ENCODE measurements around the gene SUMF1.
"Not testable (repeated sequence)": the region's sequence is repeated elsewhere in the genome, so short reads cannot be mapped to it uniquely, and the experiment has no call there.

DNA sequence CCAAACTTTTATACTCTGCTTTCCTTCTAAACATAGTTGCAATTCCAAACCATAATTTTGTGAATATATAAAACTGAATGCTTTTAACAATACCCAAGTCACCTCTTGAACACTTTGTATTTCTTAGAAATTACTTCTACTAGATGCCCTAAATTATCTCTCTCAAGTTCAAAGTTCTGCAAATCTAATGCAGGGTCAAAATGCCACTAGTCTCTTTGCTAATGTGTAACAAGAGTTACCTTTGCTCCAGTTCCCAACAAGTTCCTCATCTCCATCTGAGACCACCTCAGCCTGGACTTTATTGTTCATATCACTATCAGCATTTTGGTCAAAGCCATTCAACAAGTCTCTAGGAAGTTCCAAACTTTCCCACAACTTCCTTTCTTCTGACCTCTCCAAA lies 137.3 kb downstream of the SUMF1 start:
- TF ChIP-seq ZFP3, ISL1 (CRISPR knock-in tag; IDR thresholded peaks at IDR 0.05): not testable (repeated sequence)
